Stomach (tissue), 9 donors: ENCODE results near the gene DOC2B. TPM values are rescaled to one million over a fixed set of nuclear protein-coding genes. Genes with fewer than 3 reads are reported as not detected.

ENCODE experiments used
- DNase-seq, 2 donors: peaks; one replicate each; pipeline versions ENCODE4 v3.0.0 to v3.0.0-alpha.2; 2013 to 2019
- H3K27ac ChIP-seq, 5 donors: fragments of 200-600 bp in 4 of 5; sonication (generic) in 4 of 5; one replicate each; pipeline ENCODE4 v1.5.1; 2013 to 2019; ENCODE audit warnings: mild to moderate bottlenecking in 1 of 5, moderate library complexity in 1 of 5
- H3K27me3 ChIP-seq, 3 donors: fragments of 200-600 bp; sonication (generic); one replicate each; pipeline ENCODE4 v1.5.1; 2017 to 2019; ENCODE audit warnings: mixed run types in 1 of 3
- H3K36me3 ChIP-seq, 4 donors: fragments of 200-600 bp; sonication (generic); 1 replicate in 3 of 4; 2 replicates in 1 of 4; pipeline ENCODE4 v1.5.1; 2016 to 2019
- H3K4me1 ChIP-seq, 4 donors: fragments of 200-600 bp; sonication (generic); one replicate each; pipeline ENCODE4 v1.5.1; 2016 to 2019
- H3K4me3 ChIP-seq, 4 donors: fragments of 200-600 bp; sonication (generic) in 3 of 4; one replicate each; pipeline ENCODE4 v1.5.1; 2016 to 2019; ENCODE audit warnings: mild to moderate bottlenecking in 1 of 4
- H3K9me3 ChIP-seq, 4 donors: fragments of 200-600 bp; sonication (generic); one replicate each; pipeline ENCODE4 v1.5.1; 2016 to 2019
- CTCF ChIP-seq, 7 experiments: fragments of 450-650 bp in 4 of 7; fragments of 200-600 bp in 3 of 7; sonication (generic) in 3 of 7; IDR thresholded peaks; one replicate each; pipeline ENCODE4 v1.5.1; 2016 to 2019; ENCODE audit warnings: antibody characterized with exemption in 7 of 7, control low read depth in 2 of 7, mild to moderate bottlenecking in 1 of 7
- EP300 ChIP-seq: sonication (generic); formaldehyde crosslinking; IDR thresholded peaks from one replicate; pipeline ENCODE4 v1.6.1; 2017; ENCODE audit warnings: antibody characterized with exemption
- POLR2A ChIP-seq, 4 donors: fragments of 450-650 bp; IDR thresholded peaks; one replicate each; pipeline ENCODE4 v1.6.1; 2016; ENCODE audit warnings: antibody characterized with exemption in 4 of 4, control low read depth in 2 of 4, mild to moderate bottlenecking in 1 of 4, moderate library complexity in 1 of 4
- POLR2AphosphoS5 ChIP-seq, 3 donors: sonication (generic); formaldehyde crosslinking; IDR thresholded peaks; one replicate each; pipeline ENCODE4 v1.6.1; 2016; ENCODE audit warnings: antibody characterized with exemption in 3 of 3
- WGBS, 5 donors: extraction: QIAGEN DNeasy Blood & Tissue Kit in 3 of 5; methylation state at CpG; one replicate each; pipeline versions ENCODE4 v1.1.5 to v1.1.7; 2013 to 2018; 5-methylcytosine and 5-hydroxymethylcytosine counted together
- intact Hi-C: fragments of 100-400 bp; cut with DNase I; formaldehyde crosslinking; loops from one replicate; pipeline ENCODE4 v1.15.1; 2023; ENCODE audit warnings: low total_unique reads
- polyA plus RNA-seq, 3 donors: library from polyadenylated mRNA; stranded (reverse); fragments of 200-250 nt; gene quantifications; one replicate each; pipeline ENCODE4 v1.2.3, GENCODE V29; 2013
- total RNA-seq, 5 donors: library from RNA; depleted of rRNA; stranded (reverse); fragments of >200 nt; gene quantifications; one replicate each; pipeline versions ENCODE4 v1.1.0 to v1.2.3, GENCODE V29; 2014 to 2016
- donor health status: healthy with polysubstance abuse.
- donor health status: Bipolar disorder and iron deficiency.
- donor health status: healthy.

The DOC2B gene
- total and polyA plus RNA-seq, 8 donors, result 0.45 to 11.7 (median 4.1) TPM

DNA sequence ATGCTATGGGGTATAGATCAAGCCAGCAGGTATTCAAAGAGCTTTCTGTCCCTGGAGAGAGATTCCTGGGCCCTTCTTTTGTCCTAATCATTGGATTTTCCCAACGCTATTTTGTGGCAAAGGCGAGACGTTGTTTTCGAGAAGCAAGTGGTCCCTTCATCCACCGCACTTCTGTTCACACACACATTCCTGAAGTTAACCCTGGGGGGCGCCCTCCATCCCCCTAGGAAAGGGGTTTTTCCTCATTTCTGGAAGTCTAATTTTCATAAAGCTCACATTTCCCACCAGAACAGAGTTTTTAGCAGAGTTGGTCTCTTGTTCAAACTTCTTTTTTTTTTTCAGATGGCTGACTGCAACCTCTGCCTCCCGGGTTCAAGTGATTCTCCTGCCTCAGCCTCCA lies 32.2 kb downstream of the DOC2B start:
- Histone ChIP-seq H3K9me3 (no peaks in the 10 kb centered on the region), H3K4me1 (peaks cover 0 to 4% (median 1%) of the 10 kb centered on the region in 4 donors), H3K27ac (no peak overlapping the region), H3K4me3 (no peak overlapping the region), H3K27me3 (no peaks in the 10 kb centered on the region), H3K36me3 (peaks cover 0 to 55% (median 3%) of the 10 kb centered on the region in 4 donors)
- no peak for DNase-seq
- intact Hi-C loops, result loop anchor here (5.0 kb wide), 1 partner anchor 238 kb away; no protein-coding TSS in a partner anchor
- WGBS, 5 donors, result 85 to 90% (median 87%) methylated on average over 7 of the region's 7 CpGs
- TF ChIP-seq POLR2A (IDR thresholded peaks at IDR 0.05) (no peak), EP300 (no peak), POLR2AphosphoS5 (IDR thresholded peaks at IDR 0.05) (no peak)

DNA sequence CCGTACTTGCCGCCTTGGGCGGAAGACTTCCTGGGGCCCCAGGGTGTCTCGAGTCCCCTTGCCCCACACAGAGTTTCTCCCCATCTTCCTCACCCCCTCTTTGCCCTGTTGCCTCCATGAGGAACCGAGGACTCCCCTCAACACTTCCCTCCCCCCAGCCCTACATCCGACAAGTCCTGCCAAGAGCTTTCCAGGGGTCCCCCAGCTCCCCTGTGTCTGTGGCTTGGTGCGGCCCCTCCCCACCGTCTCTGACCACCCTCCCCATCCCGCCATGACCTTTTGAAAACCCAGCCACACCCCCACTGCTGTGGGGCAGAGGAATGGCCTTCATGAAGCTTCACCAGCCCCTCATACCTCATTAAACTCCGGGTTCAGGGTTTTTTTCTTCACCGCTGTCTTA lies 32.7 kb downstream of the DOC2B start:
- 71 to 81% (median 79%) methylated on average over 10 to 11 of the region's 11 CpGs for WGBS, 5 donors
- TF ChIP-seq POLR2AphosphoS5 (IDR thresholded peaks at IDR 0.05) (no peak), CTCF (IDR thresholded peaks at IDR 0.05) (no peak), EP300 (no peak), POLR2A (IDR thresholded peaks at IDR 0.05) (no peak)
- H3K27me3 ChIP-seq, result no peaks in the 10 kb centered on the region
- no peak for DNase-seq
- peaks cover 0 to 8% (median 3%) of the 10 kb centered on the region in 4 donors for H3K4me1 ChIP-seq
- H3K4me3 ChIP-seq, result no peak overlapping the region
- H3K27ac ChIP-seq, result no peak overlapping the region
- intact Hi-C loops, result loop anchor here (5.0 kb wide), 1 partner anchor 239 kb away; no protein-coding TSS in a partner anchor
- no peaks in the 10 kb centered on the region for H3K9me3 ChIP-seq
- peaks cover 0 to 55% (median 3%) of the 10 kb centered on the region in 4 donors for H3K36me3 ChIP-seq

DNA sequence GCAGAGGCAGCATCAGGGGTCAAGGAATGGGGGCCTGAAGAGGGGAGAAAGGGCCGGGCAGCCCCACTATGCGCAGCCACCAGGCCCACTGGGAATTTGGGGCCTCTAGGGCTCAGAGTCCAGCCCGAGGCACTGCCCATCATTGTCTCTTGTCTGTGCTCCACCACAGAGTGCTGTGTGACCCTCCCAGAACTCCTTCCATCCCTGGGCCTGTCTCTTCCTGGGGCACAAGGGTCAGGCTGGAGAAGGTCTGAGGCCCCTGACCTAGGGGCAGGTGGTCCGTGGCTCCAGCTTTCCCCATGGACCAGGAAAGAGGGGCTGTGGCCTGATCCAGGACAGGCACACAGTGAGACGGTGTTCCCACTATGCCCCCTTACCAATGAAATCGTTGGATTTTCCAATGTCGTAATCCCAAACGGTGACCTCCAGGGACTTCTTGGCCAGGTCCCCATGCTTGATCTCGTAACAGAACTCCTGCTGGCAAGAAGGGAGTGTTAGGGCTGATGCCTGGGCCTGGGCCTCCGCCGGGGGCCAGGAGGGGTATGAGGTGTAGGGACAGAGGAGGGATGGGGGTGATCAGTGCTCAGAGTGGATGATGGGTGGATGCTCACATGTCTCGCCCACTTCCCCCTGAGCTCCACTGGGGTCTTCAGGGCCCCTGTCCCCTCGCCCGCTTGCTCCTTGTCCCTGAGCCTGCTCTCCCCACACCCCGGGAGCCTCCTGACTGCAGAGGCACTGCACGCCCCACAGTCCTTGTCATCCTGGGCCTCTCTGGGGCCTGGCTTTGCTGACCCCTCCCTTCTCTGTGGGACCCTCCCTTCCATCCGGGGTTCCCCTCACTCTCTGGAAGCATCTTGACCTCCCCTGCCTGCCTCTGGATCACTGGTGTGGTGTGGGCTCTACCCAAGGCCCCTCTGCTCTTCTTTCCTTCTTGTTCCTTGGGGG lies 33.4 kb downstream of the DOC2B start:
- Histone ChIP-seq H3K27ac (no peak overlapping the region), H3K4me3 (no peak overlapping the region), H3K27me3 (no peaks in the 10 kb centered on the region), H3K4me1 (peaks cover 0 to 12% (median 7%) of the 10 kb centered on the region in 4 donors), H3K36me3 (peaks cover 0 to 53% (median 3%) of the 10 kb centered on the region in 4 donors), H3K9me3 (no peaks in the 10 kb centered on the region)
- TF ChIP-seq POLR2AphosphoS5 (IDR thresholded peaks at IDR 0.05) (no peak), EP300 (no peak), POLR2A (IDR thresholded peaks at IDR 0.05) (no peak), CTCF (IDR thresholded peaks at IDR 0.05) (no peak)
- WGBS, 5 donors, result 80 to 92% (median 86%) methylated on average over 17 of the region's 17 CpGs
- DNase-seq, result peak in 1 of 2 donors; percentile 16
- intact Hi-C loops, result loop anchor here (5.0 kb wide), 1 partner anchor 239 kb away; no protein-coding TSS in a partner anchor

DNA sequence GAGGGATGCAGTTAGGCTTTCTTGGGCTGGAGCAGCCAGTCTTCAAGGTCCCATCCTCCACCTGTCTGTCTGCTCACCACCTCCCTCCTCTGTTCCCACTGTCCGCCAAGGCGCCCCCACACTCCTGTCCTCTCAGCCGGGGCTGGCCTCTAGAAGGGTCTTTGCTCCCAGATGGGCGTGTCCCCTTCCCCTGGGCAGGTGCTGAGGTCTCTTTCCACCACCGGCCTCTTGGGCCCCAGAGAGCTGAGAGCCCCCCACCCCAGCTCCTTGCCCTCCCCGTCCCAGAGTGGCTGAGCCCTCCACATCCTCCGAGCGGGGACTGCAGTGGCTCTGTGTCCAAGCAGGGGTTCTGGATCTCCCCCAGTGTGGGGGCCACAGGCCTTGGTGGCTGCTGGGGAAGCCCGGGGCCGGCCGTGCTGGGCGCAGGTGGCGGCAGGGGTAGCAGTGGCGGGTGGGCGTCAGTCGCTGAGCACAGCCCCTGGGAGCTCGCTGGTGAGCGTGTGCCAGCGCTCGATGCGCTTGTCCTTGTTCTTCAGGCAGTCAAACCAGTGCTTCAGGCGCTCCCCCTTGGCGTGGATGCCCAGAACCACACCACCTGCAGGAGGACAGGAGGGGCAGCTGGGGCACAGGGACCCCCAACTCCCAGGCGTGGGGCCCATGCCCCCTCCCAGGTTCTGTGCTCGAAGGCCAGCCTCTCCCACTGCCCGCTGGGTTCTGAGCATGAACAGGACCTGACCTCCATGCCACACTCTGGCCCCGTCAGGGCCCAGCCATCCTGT lies 34.3 kb downstream of the DOC2B start:
- 87 to 92% (median 90%) methylated on average over 20 to 27 of the region's 27 CpGs for WGBS, 5 donors
- TF ChIP-seq POLR2AphosphoS5 (IDR thresholded peaks at IDR 0.05) (no peak), EP300 (no peak), POLR2A (IDR thresholded peaks at IDR 0.05) (no peak), CTCF (IDR thresholded peaks at IDR 0.05) (no peak)
- intact Hi-C loops, result loop anchor here (5.0 kb wide), 1 partner anchor 240 kb away; no protein-coding TSS in a partner anchor
- no peaks in the 10 kb centered on the region for H3K27me3 ChIP-seq
- no peak overlapping the region for H3K4me3 ChIP-seq
- peaks cover 0 to 49% (median 3%) of the 10 kb centered on the region in 4 donors for H3K36me3 ChIP-seq
- no peak overlapping the region for H3K27ac ChIP-seq
- DNase-seq, result peak in 1 of 2 donors; percentile 22
- peaks cover 0 to 12% (median 7%) of the 10 kb centered on the region in 4 donors for H3K4me1 ChIP-seq
- H3K9me3 ChIP-seq, result no peaks in the 10 kb centered on the region
